Stomach (tissue), 4 donors: ENCODE results near the gene PARP11.

Source experiments
- EP300 ChIP-seq: sonication (generic); formaldehyde crosslinking; IDR thresholded peaks from one replicate; pipeline ENCODE4 v1.6.1; 2017; ENCODE audit warnings: antibody characterized with exemption
- POLR2A ChIP-seq, 4 donors: fragments of 450-650 bp; IDR thresholded peaks; one replicate each; pipeline ENCODE4 v1.6.1; 2016; ENCODE audit warnings: antibody characterized with exemption in 4 of 4, control low read depth in 2 of 4, mild to moderate bottlenecking in 1 of 4, moderate library complexity in 1 of 4
- POLR2AphosphoS5 ChIP-seq, 3 donors: sonication (generic); formaldehyde crosslinking; IDR thresholded peaks; one replicate each; pipeline ENCODE4 v1.6.1; 2016; ENCODE audit warnings: antibody characterized with exemption in 3 of 3
- TF ChIP-seq, protein P1 (sequence below), 7 experiments: fragments of 450-650 bp in 4 of 7; fragments of 200-600 bp in 3 of 7; sonication (generic) in 3 of 7; IDR thresholded peaks; one replicate each; pipeline ENCODE4 v1.5.1; 2016 to 2019; ENCODE audit warnings: antibody characterized with exemption in 7 of 7, control low read depth in 2 of 7, mild to moderate bottlenecking in 1 of 7

DNA sequence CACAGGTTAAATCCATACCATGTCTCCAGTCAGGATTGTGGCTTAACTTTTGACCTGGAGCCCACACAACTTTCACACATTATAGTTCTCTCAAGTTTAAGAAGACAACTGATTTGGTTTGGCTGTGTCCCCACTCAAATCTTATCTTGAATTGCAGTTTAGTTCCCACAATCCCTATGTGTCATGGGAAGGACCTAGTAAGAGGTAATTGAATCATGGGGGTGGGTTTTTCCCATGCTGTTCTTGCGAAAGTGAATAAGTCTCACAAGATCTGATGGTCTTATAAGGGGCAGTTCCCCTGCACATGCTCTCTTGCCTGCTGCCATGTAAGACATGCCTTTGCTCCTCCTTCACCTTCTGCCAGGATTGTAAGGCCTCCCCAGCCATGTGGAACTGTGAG lies 38.2 kb upstream of the PARP11 start:
- TF ChIP-seq, protein P1, sequence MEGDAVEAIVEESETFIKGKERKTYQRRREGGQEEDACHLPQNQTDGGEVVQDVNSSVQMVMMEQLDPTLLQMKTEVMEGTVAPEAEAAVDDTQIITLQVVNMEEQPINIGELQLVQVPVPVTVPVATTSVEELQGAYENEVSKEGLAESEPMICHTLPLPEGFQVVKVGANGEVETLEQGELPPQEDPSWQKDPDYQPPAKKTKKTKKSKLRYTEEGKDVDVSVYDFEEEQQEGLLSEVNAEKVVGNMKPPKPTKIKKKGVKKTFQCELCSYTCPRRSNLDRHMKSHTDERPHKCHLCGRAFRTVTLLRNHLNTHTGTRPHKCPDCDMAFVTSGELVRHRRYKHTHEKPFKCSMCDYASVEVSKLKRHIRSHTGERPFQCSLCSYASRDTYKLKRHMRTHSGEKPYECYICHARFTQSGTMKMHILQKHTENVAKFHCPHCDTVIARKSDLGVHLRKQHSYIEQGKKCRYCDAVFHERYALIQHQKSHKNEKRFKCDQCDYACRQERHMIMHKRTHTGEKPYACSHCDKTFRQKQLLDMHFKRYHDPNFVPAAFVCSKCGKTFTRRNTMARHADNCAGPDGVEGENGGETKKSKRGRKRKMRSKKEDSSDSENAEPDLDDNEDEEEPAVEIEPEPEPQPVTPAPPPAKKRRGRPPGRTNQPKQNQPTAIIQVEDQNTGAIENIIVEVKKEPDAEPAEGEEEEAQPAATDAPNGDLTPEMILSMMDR (IDR thresholded peaks at IDR 0.05) = no peak
- TF ChIP-seq POLR2A (IDR thresholded peaks at IDR 0.05) = no peak
- TF ChIP-seq POLR2AphosphoS5 (IDR thresholded peaks at IDR 0.05) = no peak
- no peak for TF ChIP-seq EP300
